Activated CD4-positive, alpha-beta memory T cell treated with anti-CD3 and anti-CD28 coated beads, Interleukin-2, amount 10 ng/mL, durations not matched to agents 7 days and 5 days (primary cell): ENCODE data around the gene SLC7A4. TPM values are rescaled to one million over a fixed set of nuclear protein-coding genes. Genes with fewer than 3 reads are reported as not detected.
"Not testable (repeated sequence)": the region's sequence is repeated elsewhere in the genome, so short reads cannot be mapped to it uniquely, and the experiment has no call there.

Source experiments
- CTCF ChIA-PET: fragments of 350-600 bp; sonication (Branson Sonifier 250); formaldehyde crosslinking; loops from one replicate; lab custom pipeline; 2021; ENCODE audit warnings: antibody characterized with exemption, inconsistent platforms; lab: Charles Lee
- POLR2A ChIA-PET: fragments of 350-600 bp; sonication (Branson Sonifier 250); formaldehyde crosslinking; loops from one replicate; lab custom pipeline; 2021; ENCODE audit warnings: antibody characterized with exemption; lab: Charles Lee
- DNase-seq: peaks from one replicate; pipeline ENCODE4 v3.0.0-alpha.2; 2020
- H3K27ac Mint-ChIP-seq: one replicate; pipeline ENCODE4 v1.8.0; 2021; ENCODE audit warnings: mild to moderate bottlenecking, mixed read lengths
- H3K27me3 Mint-ChIP-seq: one replicate; pipeline ENCODE4 v1.8.0; 2021; ENCODE audit warnings: mixed read lengths
- H3K36me3 Mint-ChIP-seq: one replicate; pipeline ENCODE4 v1.8.0; 2021; ENCODE audit warnings: low read depth, mixed read lengths
- H3K4me1 Mint-ChIP-seq: one replicate; pipeline ENCODE4 v1.8.0; 2021; ENCODE audit warnings: mixed read lengths
- H3K4me3 Mint-ChIP-seq: one replicate; pipeline ENCODE4 v1.8.0; 2021; ENCODE audit warnings: mild to moderate bottlenecking, mixed read lengths
- H3K9me3 Mint-ChIP-seq: one replicate; pipeline ENCODE4 v1.8.0; 2021; ENCODE audit warnings: mixed read lengths
- total RNA-seq, 2 experiments: library from RNA; stranded (reverse); gene quantifications; one replicate each; pipeline ENCODE4 v1.2.3, GENCODE V29; 2021

Gene SLC7A4
- total RNA-seq, 2 experiments from 2014 or later, result not detected

GRCh38 chr22:21043860-21044535 is 11.6 kb upstream of the SLC7A4 start:
- no peak overlapping the region for H3K4me3 Mint-ChIP-seq
- no peak for DNase-seq
- POLR2A ChIA-PET, result no interaction called here
- H3K9me3 Mint-ChIP-seq, result no peaks in the 10 kb centered on the region
- H3K27ac Mint-ChIP-seq, result no peak overlapping the region
- no peaks in the 10 kb centered on the region for H3K36me3 Mint-ChIP-seq
- CTCF ChIA-PET, result interaction anchor here (1.2 kb wide), 1 partner anchor 23 kb away, joined by 5 read pairs; no protein-coding TSS in a partner anchor
- peaks cover 22% of the 10 kb centered on the region for H3K27me3 Mint-ChIP-seq
- H3K4me1 Mint-ChIP-seq, result peaks cover 30% of the 10 kb centered on the region

- ChIA-PET CTCF (no interaction called here), POLR2A (no interaction called here)
- DNase-seq, result no peak
- Mint-ChIP-seq H3K9me3 (no peaks in the 10 kb centered on the region), H3K27ac (no peak overlapping the region), H3K36me3 (no peaks in the 10 kb centered on the region), H3K4me1 (peaks cover 30% of the 10 kb centered on the region), H3K4me3 (no peak overlapping the region), H3K27me3 (peaks cover 26% of the 10 kb centered on the region)
Observed at GRCh38 chr22:21042978-21043859, 10.9 kb upstream of the SLC7A4 start.

- H3K27me3 Mint-ChIP-seq, result peaks cover 30% of the 10 kb centered on the region
- H3K9me3 Mint-ChIP-seq, result no peaks in the 10 kb centered on the region
- H3K4me3 Mint-ChIP-seq, result no peak overlapping the region
- H3K27ac Mint-ChIP-seq, result no peak overlapping the region
- ChIA-PET CTCF (no interaction called here), POLR2A (no interaction called here)
- H3K36me3 Mint-ChIP-seq, result no peaks in the 10 kb centered on the region
- peaks cover 30% of the 10 kb centered on the region for H3K4me1 Mint-ChIP-seq
- no peak for DNase-seq
Observed at GRCh38 chr22:21041937-21042336, 9.6 kb upstream of the SLC7A4 start.

GRCh38 chr22:21039158-21039557 is 6.8 kb upstream of the SLC7A4 start:
- H3K27ac Mint-ChIP-seq, H3K9me3 Mint-ChIP-seq, H3K4me3 Mint-ChIP-seq, POLR2A ChIA-PET, H3K36me3 Mint-ChIP-seq, DNase-seq: not testable (repeated sequence)
- H3K27me3 Mint-ChIP-seq, result peaks cover 27% of the 10 kb centered on the region
- CTCF ChIA-PET, result interaction anchor here (0.7 kb wide), 1 partner anchor 194 kb away, joined by 4 read pairs; no protein-coding TSS in a partner anchor
- H3K4me1 Mint-ChIP-seq, result peaks cover 13% of the 10 kb centered on the region

- Mint-ChIP-seq H3K4me1 (peaks cover 10% of the 10 kb centered on the region), H3K27me3 (peaks cover 30% of the 10 kb centered on the region), H3K27ac (no peak overlapping the region), H3K36me3 (no peaks in the 10 kb centered on the region), H3K9me3 (no peaks in the 10 kb centered on the region), H3K4me3 (no peak overlapping the region)
- no peak for DNase-seq
- CTCF ChIA-PET, result no interaction called here
- POLR2A ChIA-PET, result no interaction called here
Observed at GRCh38 chr22:21038405-21038804, 6.0 kb upstream of the SLC7A4 start.

- DNase-seq, result no peak
- CTCF ChIA-PET, result no interaction called here
- H3K27me3 Mint-ChIP-seq, result peaks cover 43% of the 10 kb centered on the region
- no peak overlapping the region for H3K4me3 Mint-ChIP-seq
- POLR2A ChIA-PET, result no interaction called here
- no peaks in the 10 kb centered on the region for H3K9me3 Mint-ChIP-seq
- H3K4me1 Mint-ChIP-seq, result peaks cover 3% of the 10 kb centered on the region
- no peaks in the 10 kb centered on the region for H3K36me3 Mint-ChIP-seq
- no peak overlapping the region for H3K27ac Mint-ChIP-seq
Observed at GRCh38 chr22:21034989-21035388, 2.6 kb upstream of the SLC7A4 start.

GRCh38 chr22:21033895-21034294 is 1.5 kb upstream of the SLC7A4 start:
- Mint-ChIP-seq H3K9me3 (no peaks in the 10 kb centered on the region), H3K4me3 (no peak overlapping the region), H3K4me1 (peaks cover 3% of the 10 kb centered on the region), H3K27me3 (peaks cover 46% of the 10 kb centered on the region), H3K36me3 (no peaks in the 10 kb centered on the region), H3K27ac (no peak overlapping the region)
- POLR2A ChIA-PET, result interaction anchor here (1.0 kb wide), 1 partner anchor 11 kb away, joined by 3 read pairs; no protein-coding TSS in a partner anchor
- CTCF ChIA-PET, result no interaction called here
- DNase-seq, result no peak

- Mint-ChIP-seq H3K36me3 (no peaks in the 10 kb centered on the region), H3K4me3 (no peak overlapping the region), H3K27ac (no peak overlapping the region), H3K9me3 (no peaks in the 10 kb centered on the region), H3K4me1 (peaks cover 3% of the 10 kb centered on the region), H3K27me3 (peaks cover 42% of the 10 kb centered on the region)
- ChIA-PET POLR2A (interaction anchor here (1.0 kb wide), 1 partner anchor 12 kb away, joined by 3 read pairs; no protein-coding TSS in a partner anchor), CTCF (no interaction called here)
- no peak for DNase-seq
Observed at GRCh38 chr22:21032868-21033688, 717 bp upstream of the SLC7A4 start.

GRCh38 chr22:21031545-21032036 is 770 bp downstream of the SLC7A4 start:
- Mint-ChIP-seq H3K36me3 (no peaks in the 10 kb centered on the region), H3K4me3 (no peak overlapping the region), H3K4me1 (peaks cover 3% of the 10 kb centered on the region), H3K27me3 (peaks cover 38% of the 10 kb centered on the region), H3K9me3 (no peaks in the 10 kb centered on the region), H3K27ac (no peak overlapping the region)
- POLR2A ChIA-PET, result no interaction called here
- CTCF ChIA-PET, result no interaction called here
- no peak for DNase-seq

GRCh38 chr22:21030621-21031544 is 1.5 kb downstream of the SLC7A4 start:
- no peak for DNase-seq
- Mint-ChIP-seq H3K4me1 (peaks cover 3% of the 10 kb centered on the region), H3K4me3 (no peak overlapping the region), H3K27me3 (peaks cover 38% of the 10 kb centered on the region), H3K9me3 (no peaks in the 10 kb centered on the region), H3K27ac (no peak overlapping the region), H3K36me3 (no peaks in the 10 kb centered on the region)
- ChIA-PET POLR2A (no interaction called here), CTCF (no interaction called here)

GRCh38 chr22:21030032-21030431 is 2.3 kb downstream of the SLC7A4 start:
- Mint-ChIP-seq H3K27ac (no peak overlapping the region), H3K27me3 (peaks cover 32% of the 10 kb centered on the region), H3K36me3 (no peaks in the 10 kb centered on the region), H3K4me3 (no peak overlapping the region), H3K9me3 (no peaks in the 10 kb centered on the region), H3K4me1 (peaks cover 10% of the 10 kb centered on the region)
- CTCF ChIA-PET, result no interaction called here
- DNase-seq, result no peak
- POLR2A ChIA-PET, result no interaction called here

GRCh38 chr22:21029486-21030025 is 2.8 kb downstream of the SLC7A4 start:
- Mint-ChIP-seq H3K4me1 (peaks cover 12% of the 10 kb centered on the region), H3K27me3 (peaks cover 31% of the 10 kb centered on the region), H3K36me3 (no peaks in the 10 kb centered on the region), H3K9me3 (no peaks in the 10 kb centered on the region), H3K27ac (no peak overlapping the region), H3K4me3 (no peak overlapping the region)
- ChIA-PET CTCF (no interaction called here), POLR2A (no interaction called here)
- DNase-seq, result no peak
